Fibroblast of skin of back (primary cell): ENCODE data around the gene UBE3D.
"Not testable (repeated sequence)": the region's sequence is repeated elsewhere in the genome, so short reads cannot be mapped to it uniquely, and the experiment has no call there.

Experiments
- DNase-seq: peaks from one replicate; pipeline ENCODE4 v3.0.0-alpha.2; 2013

The UBE3D gene

DNA sequence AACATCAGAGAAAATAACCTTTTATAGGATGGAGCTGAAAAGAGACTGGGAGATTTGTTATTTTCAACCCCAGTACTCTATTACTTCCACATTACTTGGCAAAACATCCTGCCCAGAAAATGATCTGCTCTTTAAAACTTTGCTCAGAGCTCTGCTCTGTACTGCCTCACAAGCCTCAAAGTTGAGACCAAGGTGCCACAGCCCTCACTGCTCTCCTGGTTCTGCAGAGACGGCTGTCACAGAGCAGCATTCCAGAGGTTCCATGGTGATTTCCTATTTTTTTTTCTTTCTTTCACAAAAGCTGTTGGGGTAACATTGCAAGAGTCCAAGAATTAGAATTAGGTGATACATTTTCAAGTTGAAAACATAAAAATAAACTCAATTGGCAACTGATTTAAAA is 155.2 kb downstream of the UBE3D start:
- DNase-seq, result no peak

DNA sequence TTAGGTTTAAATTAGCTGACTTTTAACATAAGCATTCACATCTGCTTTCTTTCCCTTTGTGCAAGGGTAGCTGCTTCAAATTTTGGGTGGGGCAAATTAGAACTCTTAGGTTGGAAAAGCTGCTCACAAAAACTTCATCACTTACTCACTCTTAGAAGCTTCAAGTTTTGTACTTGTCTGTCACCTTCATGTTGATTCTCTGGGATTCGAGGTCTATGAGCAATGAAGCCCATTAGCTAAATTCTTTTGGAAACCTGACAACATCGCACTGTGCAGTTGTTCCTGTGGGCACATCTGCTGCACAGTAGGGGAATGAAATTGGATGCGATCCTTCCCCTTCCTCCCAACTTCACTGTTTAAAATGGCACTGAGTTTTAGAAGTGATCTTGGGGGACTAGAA is 156.1 kb downstream of the UBE3D start:
- DNase-seq, result no peak

DNA sequence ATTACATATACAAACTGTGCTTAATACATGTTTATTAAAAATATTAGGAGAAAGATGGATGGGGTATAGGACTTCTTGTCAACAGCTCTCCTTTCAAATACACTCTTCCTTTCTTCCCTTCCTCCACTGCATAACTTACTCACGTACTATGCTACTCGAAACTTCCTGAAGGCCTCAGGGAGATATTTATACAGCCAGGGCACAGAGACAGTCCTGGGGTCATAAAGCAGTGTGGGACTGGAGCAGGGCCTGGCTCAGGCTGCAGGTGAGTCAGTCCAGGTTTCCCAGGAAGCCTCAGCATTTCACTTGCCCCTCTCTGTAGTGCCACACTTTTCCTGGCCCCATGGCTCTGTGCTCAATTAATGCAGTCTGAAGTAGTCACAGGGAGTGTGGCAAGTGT is 157.0 kb downstream of the UBE3D start:
- no peak for DNase-seq

DNA sequence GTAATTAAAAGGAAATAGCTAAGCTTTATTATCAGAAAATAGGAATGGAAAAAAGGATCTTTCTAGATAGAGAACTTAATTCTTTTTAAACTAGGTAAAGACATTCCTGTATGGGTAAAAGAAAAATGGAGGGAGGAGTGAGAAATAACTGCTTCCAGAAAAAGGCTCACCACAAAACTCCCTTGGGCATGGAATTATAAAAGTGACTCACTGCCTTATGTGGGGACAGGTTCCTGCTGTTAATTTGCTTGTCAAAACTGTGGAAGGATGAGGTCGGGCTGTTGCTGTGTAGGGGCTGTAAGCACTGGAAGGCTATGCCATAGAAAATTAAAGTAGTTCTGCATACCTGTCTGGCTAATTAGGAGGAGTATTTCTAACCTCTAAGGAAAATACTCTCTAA is 158.7 kb downstream of the UBE3D start:
- peak; percentile 84 for DNase-seq

DNA sequence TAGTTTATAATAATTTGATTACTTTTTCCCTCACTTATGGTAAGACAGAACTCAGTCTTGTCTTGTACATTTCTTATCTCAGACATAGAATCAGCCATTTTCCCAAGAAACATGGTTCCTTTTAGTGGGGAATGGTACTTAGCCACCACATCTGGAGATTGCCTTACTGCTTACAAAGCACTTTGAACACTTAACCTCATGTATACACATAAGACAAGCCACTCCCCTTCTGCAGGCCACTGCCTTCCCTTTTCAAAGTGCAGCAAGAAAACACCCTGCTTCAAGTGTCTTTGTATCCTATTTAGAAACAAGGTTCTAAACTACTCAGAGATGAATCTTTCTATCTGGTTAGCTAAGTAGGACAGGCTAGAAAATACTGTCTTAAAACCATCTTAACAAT is 159.2 kb downstream of the UBE3D start:
- no peak for DNase-seq

DNA sequence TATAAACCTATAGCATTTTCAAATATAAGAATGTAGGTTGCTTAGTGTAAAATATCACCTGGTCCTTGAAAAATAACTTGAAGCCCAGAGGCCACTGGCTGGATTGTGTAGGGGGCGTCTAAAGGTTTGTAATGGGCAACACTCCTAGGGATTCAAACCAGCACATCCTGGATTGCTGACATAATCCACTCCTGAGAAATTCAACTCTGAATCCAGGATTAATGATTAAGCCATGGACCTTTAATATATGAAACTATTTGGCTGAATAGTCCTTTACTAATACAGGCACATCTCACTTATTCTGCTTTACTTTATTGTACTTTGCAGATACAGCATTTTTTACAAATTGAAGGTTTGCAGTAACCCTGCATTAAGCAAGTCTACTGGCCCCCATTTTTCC is 160.8 kb downstream of the UBE3D start:
- DNase-seq, result no peak

DNA sequence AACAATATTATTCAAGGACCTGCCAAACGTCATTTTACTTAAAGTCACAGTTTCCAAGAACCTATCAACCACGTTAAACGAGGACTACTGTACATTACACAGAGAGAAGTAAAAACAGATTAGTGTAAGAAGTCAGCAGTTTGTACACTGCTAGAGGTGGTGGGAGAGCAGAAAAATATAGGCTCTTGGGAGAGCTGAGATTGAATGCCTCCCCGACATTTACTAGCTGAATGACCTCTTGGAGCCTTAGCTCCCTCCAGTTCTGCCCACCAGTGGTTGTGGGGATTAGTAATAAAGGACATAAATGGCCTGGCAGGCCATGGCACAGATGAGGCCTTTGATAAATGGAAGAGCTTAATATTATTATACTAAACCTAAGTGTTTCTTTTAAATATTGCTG is 161.4 kb downstream of the UBE3D start:
- no peak for DNase-seq

DNA sequence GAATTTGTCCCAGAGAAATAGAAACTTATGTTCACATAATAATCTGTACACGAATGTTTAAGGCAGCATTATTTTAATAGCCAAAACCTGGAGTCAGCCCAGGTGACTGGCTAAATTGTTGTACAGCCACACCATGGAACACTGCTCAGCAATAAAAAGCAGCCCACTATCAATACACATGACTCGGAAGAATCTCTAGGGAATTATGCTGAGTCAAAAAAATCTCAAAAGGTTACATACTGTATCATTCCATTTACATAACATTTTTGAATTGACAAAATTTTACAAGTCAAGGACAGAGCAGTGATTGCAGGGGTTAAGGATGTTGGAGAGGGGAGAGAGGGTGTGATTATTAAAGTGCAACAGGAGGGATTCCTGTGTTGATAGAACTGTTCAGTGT is 163.4 kb downstream of the UBE3D start:
- DNase-seq, result no peak

DNA sequence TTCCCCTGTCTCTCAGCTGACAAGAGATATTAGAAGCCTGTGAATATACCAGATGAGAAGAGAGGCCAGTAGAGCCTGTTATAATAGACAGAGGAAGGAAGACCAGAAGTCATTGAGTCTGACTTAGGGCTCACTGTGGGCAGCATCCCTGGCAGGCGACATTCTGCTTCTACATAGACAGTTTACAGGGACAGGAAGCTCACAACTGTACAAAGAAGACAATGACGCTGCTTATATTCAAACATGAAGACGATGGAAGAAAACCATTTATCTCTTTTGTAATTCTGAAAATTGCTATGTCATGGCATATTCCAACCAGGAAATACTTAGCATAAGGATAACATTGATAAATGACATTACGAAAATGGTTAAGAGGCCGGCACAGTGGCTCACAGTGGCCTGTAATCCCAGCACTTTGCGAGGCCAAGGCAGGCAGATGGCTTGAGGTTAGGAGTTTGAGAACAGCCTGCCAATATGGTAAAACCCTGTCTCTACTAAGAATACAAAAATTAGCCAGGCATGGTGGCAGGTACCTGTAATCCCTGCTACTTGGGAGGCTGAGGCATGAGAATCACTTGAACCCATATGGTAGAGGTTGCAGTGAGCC is 170.9 kb downstream of the UBE3D start:
- no peak for DNase-seq

DNA sequence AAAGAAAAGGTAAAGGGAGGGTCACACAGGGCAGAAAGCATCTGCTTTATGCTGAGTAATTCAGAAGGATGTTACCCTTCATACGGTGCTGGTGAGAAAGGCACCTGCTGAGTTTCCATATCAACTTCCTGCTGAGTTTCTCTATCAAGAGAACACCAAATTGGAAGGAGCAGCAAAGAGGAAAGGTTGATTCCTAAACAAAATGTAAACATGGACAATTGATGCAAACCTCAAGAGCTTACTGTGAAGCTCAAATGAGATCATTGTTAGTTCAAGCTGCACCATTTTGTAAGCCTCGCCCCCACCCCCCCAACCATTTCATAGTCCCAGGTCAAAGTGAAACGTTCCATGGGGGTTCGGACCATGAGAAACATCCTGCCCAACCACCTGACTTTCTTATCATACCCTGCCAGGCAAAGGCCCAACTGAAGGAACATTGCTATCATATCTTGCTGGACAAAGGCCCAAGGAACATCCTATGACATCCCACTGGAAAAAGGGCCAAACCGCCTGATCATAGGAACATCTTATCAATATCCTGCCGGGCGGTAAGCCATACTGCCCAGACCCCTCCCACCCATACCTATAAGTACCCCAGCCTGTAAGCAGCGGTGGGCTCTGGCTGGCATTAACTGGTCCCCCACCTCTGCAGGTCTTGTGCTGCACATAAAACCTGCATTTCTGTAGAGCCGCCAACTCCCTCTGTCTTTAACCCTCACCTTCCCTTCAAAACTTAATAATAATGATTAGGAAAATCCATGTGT is 171.6 kb downstream of the UBE3D start:
- DNase-seq, result no peak

DNA sequence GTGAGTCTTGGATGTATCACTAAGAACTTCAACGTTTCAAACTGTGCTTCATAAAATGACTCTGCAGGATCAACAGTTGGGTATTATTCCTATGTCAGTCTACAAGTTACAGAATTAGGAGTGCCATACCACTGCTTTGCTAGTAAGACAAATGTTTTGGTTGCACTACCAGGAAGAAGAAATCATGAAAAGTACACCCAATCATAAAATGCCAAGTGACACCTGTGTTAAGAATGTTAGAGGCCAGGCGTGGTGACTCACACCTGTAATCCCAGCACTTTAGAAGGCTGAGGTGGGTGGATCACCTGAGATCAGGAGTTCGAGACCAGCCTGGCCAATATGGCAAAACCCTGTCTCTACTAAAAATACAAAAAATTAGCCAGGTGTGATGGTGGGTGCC is 174.1 kb downstream of the UBE3D start:
- not testable (repeated sequence) for DNase-seq

DNA sequence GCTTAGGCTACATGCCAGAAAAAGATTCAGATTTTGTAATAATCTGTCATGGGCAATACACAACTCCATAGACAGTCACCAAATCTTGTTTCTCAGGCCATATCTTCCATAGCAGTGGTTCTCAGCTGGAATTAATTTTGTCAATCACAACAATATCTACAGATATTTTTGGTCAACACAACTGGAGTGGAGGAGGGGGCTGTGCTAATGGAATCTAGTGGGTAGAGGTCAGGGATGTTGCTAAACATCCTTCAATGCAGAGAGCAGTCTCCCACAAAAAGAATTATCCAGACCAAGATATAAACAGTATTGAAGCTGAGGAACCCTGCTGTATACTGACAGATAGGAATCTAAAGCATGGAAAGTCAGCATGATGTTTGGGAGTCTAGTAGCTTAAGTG is 174.6 kb downstream of the UBE3D start:
- no peak for DNase-seq

DNA sequence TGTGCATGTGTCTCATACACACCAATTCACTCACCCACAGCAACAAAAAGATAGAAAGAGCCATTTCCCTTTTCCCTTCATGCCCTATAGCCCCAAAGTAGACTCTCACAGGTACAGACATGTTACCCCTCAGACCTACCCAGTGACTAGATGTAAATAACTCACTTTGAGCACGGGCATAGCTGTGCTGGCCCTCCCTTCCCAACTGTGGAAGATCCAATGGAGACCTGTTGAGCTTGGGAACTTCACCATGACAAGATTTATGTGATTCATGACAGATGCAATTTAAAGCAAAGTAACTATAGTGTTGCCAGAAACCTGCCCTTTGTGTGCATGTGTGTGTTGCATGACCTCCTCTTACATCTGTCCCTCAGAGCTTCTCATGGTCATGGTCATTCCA is 175.4 kb downstream of the UBE3D start:
- DNase-seq, result no peak

DNA sequence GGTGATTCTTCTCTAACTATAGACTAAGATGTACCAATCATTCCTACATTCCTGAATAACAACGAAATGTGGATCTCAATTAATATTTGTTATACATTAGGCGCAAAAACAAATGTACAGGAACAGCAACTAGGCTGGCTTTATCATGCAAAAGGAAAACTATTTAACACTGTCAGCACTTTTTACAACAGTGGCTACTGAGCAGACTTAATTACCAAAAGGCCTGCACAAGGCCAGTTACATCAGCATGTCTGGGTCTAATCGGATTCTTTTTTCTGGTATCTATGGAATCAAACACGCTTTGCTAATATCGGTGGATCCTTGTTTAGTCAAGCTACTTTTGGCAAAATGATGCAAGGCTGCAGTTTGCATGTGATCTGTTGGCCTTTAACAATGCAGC is 176.5 kb downstream of the UBE3D start:
- DNase-seq, result no peak

DNA sequence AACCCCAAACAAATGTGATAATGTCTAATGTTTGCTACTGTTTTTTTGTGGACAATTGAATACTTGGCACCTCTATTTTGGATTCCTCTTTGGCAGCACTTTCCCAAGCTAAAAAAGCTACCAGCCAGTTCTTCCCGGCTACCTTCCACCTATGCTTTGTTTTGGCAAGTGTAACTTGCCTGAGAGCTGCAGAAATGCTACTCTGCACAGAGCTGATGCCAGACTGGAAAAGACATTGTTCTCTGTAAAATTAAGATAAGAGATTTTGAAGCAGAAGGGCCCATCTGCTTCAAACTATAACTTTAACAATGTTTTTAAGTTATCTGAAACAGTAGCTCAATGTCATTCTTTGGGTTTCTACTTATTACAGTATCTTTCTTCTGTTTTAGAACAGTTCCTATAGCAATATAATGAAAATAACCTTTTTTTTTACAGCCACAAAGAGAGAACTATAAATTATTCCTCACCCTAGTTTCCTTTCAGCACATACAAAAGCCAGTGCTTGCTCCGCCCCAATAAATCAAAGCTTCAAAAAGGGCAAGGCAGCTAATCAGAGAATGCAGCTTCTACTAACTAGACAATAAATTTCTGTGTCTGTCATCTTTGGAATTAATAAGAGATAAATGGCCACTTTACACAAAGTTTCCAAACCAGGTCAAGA is 183.1 kb downstream of the UBE3D start:
- DNase-seq, result no peak

DNA sequence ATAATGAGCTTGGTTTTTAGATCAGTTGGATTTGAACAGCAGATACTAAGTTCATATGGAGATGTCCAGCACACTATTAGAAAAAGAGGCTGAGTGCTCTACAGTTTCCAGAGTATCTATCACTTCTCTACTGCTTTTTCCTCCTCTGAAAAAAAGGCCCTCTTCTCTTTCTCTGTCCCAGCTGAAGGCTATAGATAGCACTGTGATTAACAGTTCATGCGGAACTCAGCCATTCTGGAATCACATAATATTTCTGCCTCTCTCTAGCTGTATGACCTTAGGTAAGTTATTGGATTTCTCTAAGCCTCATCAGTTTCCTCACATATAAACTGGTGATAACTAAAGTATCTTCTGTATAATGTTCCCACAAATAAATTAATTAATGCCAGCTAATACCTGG is 184.1 kb downstream of the UBE3D start:
- DNase-seq, result no peak

DNA sequence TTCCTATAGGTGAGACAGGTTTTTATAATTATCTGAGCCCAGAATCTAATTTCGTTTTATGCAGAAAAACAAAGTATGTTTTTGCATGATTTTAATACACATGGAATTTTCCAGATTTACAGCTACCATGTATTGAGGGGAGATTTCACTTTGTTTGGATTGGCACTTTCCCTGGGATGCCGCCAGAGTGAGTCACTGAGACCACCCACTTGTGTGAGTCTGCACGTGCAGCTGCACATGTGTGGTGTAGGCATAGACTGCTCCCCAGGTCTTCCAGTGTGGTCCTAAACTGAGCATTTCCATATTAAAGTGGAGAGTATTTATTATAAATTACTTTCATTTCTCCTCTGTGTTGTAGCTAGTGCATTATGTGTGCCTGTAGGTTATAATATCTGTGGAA is 186.8 kb downstream of the UBE3D start:
- DNase-seq, result peak; percentile 82

DNA sequence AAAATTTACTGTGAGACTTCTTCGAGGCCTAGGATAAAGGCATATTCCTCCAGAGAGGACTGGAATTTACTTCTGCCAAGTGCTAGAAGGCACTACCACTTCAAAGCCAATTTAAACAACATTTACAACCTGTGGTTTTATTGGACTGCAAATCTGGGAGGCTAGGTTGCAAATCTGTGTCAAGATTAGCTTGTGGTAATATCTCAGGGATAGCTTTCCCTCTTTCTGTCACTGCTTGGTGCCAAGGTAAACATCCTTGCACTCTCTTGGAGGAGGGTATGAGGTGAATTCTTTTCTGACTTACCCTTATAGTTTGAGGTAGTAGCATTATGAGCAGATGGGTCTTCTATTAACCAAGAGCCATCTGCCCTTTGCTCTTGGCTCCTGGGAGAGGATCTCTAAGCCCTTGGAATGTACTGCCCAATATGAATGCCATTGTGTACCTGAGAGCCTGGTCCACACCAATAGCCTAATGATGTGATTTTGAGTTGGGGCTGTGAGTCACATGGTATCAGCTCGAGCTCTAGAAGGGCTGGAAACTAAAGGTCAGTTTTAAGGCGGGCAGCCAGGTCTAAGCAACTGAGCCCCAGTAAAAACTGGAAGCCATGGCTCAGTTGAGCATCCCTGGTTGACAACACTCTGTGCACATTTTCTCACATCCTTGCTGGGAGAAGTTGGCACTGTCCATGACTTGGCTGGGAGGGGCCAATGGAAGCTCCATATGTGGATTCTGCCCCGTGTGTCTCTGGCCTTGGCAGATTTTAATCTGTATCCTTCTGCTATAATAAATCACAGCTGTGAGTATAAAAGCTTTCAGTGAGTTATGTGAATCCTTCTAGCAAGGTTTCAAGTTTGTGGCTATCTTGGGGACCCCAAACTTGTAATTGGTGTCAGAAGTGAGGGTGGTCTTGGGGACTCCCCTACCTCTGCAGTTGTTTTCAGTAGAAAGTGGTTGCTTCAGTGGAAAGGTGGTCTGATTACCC is 188.1 kb downstream of the UBE3D start:
- DNase-seq, result peak; percentile 27

DNA sequence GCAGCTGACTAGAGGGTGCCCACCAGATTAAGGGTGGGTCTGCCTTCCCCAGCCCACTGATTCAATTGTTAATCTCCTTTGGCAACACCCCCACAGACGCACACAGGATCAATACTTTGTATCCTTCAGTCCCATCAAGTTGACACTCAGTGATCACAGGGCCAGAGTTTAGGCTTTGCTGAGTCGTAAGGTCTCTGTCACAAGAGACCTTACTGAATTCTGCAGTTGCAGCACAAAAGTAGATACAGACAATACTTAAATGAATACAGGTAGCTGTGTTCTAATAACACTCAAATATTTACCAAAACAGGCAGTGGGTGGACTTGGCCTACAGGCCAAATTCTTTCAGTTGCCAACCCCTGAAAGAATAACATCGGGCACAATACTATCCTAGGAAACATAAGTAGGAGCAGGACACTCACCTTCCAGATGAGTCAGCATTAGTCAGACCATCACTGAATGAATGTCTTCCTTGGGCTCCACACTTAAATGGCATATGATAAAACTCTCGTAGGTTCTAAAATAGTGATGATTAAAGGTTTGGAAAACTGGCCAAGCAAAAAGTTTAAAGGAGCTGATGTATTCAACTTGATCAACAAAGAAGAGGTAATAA is 190.0 kb downstream of the UBE3D start:
- peak; percentile 81 for DNase-seq

DNA sequence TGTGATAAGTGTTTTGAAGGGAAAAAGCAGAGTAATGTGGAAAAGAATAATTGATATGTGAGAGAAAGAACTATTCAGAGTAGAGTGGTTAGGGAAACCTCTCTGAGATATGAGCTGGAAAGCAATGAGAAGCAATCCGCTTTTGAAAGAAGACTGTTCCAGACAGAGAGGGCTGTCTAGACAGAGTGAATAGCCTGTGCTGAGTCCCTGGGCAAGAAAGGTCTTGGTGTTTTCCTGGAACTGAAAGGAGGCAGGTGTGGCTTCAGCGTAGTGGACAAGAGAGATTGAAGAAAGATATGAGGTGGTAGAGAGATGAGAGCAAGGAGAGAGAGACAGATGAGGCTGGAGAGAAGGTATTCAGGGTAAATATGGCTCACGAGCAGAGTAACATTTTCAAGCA is 190.8 kb downstream of the UBE3D start:
- no peak for DNase-seq

DNA sequence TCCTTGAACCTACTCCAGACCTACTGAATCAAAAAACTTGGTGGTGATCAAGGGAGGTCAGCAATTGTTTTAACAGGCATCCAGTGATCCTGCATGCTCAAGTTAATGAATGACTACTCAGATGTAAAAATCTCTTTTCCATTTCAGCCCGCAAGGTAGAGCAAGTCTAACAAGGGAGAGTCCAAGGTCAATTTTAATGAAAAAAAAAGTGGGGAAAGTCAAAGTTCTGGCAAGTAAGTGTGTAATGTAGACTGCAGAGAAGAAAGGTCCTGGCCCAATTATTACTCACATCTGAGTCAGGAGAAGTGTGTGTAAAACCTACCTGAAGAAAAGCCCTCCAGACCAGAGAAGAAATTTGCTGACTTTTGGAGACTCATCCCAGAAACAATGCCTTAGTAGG is 193.5 kb downstream of the UBE3D start:
- no peak for DNase-seq

DNA sequence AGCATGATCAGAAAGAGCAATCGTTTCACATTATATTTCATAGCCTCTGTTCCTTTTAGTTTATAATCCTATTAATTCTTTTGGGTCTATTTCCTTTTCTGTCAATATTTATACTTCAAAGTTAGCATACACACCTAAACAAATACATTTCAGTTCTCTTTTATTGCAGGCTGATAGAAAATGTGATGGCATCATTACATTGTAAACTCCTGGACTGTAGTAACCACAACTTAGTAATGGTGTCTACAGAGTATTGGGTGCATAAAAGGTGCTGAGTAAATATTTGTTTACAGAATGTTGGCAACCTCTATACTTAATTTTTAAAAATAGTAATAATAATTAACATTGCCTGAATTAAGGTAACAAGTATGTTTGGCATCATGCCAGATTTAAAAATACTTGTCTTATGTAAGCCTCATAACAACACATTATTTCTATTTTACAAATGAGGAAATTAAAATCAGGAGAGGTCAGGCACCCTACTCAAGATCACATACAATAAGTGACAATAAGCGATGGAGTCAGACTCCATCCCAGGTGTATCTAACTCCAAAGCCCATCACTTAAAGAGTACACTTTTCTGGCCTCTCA is 195.0 kb downstream of the UBE3D start:
- DNase-seq, result no peak
